ENCODE measurements around the gene SPTLC3.

The SPTLC3 gene

GRCh38 chr20:13009682-13010406 lies 1.1 kb downstream of the SPTLC3 start:
- Histone ChIP-seq H3K9me3 (ENCODE audit: control insufficient read depth in 5 of 5, low read length in 5 of 5) (no peaks in the 10 kb centered on the region), H3K27ac (ENCODE audit: low read depth, low read length) (peak overlapping the region; percentile 85), H3K9ac (ENCODE audit: low read length in 5 of 5) (peak overlapping the region; percentile 52 to 74 (median 70)), H3K36me3 (ENCODE audit: control insufficient read depth in 5 of 5, insufficient read depth in 5 of 5, low read length in 5 of 5) (no peaks in the 10 kb centered on the region), H3K4me3 (ENCODE audit: low read depth in 1 of 5, low read length in 5 of 5) (peak overlapping the region; percentile 63 to 76 (median 66)), H3K4me1 (ENCODE audit: control insufficient read depth in 5 of 5, insufficient read depth in 5 of 5, low read length in 5 of 5) (peaks cover 2 to 26% (median 13%) of the 10 kb centered on the region in 5 donors), H3K27me3 (ENCODE audit: control insufficient read depth in 5 of 5, insufficient read depth in 4 of 5, low read length in 5 of 5) (no peaks in the 10 kb centered on the region)

- Histone ChIP-seq H3K36me3 (ENCODE audit: control insufficient read depth in 5 of 5, insufficient read depth in 5 of 5, low read length in 5 of 5) (no peaks in the 10 kb centered on the region), H3K9ac (ENCODE audit: low read length in 5 of 5) (no peak overlapping the region), H3K27ac (ENCODE audit: low read depth, low read length) (no peak overlapping the region), H3K27me3 (ENCODE audit: control insufficient read depth in 5 of 5, insufficient read depth in 4 of 5, low read length in 5 of 5) (no peaks in the 10 kb centered on the region), H3K4me3 (ENCODE audit: low read depth in 1 of 5, low read length in 5 of 5) (no peak overlapping the region), H3K4me1 (ENCODE audit: control insufficient read depth in 5 of 5, insufficient read depth in 5 of 5, low read length in 5 of 5) (peaks cover 2 to 26% (median 13%) of the 10 kb centered on the region in 5 donors), H3K9me3 (ENCODE audit: control insufficient read depth in 5 of 5, low read length in 5 of 5) (peaks cover 0 to 3% (median 0%) of the 10 kb centered on the region in 5 donors)
Measured at GRCh38 chr20:13012886-13013285, 4.1 kb downstream of the SPTLC3 start.

- peaks cover 0 to 3% (median 0%) of the 10 kb centered on the region in 5 donors for H3K9me3 ChIP-seq (ENCODE audit: control insufficient read depth in 5 of 5, low read length in 5 of 5)
- no peak overlapping the region for H3K4me3 ChIP-seq (ENCODE audit: low read depth in 1 of 5, low read length in 5 of 5)
- peaks cover 2 to 26% (median 13%) of the 10 kb centered on the region in 5 donors for H3K4me1 ChIP-seq (ENCODE audit: control insufficient read depth in 5 of 5, insufficient read depth in 5 of 5, low read length in 5 of 5)
- H3K27me3 ChIP-seq (ENCODE audit: control insufficient read depth in 5 of 5, insufficient read depth in 4 of 5, low read length in 5 of 5), result no peaks in the 10 kb centered on the region
- H3K27ac ChIP-seq (ENCODE audit: low read depth, low read length), result no peak overlapping the region
- no peak overlapping the region for H3K9ac ChIP-seq (ENCODE audit: low read length in 5 of 5)
- no peaks in the 10 kb centered on the region for H3K36me3 ChIP-seq (ENCODE audit: control insufficient read depth in 5 of 5, insufficient read depth in 5 of 5, low read length in 5 of 5)
Measured at GRCh38 chr20:13013411-13013810, 4.6 kb downstream of the SPTLC3 start.

GRCh38 chr20:13017235-13017634 lies 8.5 kb downstream of the SPTLC3 start:
- H3K9ac ChIP-seq (ENCODE audit: low read length in 5 of 5), result no peak overlapping the region
- no peaks in the 10 kb centered on the region for H3K36me3 ChIP-seq (ENCODE audit: control insufficient read depth in 5 of 5, insufficient read depth in 5 of 5, low read length in 5 of 5)
- no peaks in the 10 kb centered on the region for H3K27me3 ChIP-seq (ENCODE audit: control insufficient read depth in 5 of 5, insufficient read depth in 4 of 5, low read length in 5 of 5)
- H3K27ac ChIP-seq (ENCODE audit: low read depth, low read length), result no peak overlapping the region
- H3K4me1 ChIP-seq (ENCODE audit: control insufficient read depth in 5 of 5, insufficient read depth in 5 of 5, low read length in 5 of 5), result peaks cover 0 to 8% (median 0%) of the 10 kb centered on the region in 5 donors
- H3K4me3 ChIP-seq (ENCODE audit: low read depth in 1 of 5, low read length in 5 of 5), result no peak overlapping the region
- peaks cover 0 to 12% (median 7%) of the 10 kb centered on the region in 5 donors for H3K9me3 ChIP-seq (ENCODE audit: control insufficient read depth in 5 of 5, low read length in 5 of 5)

GRCh38 chr20:13017883-13018535 lies 9.2 kb downstream of the SPTLC3 start:
- Histone ChIP-seq H3K4me1 (ENCODE audit: control insufficient read depth in 5 of 5, insufficient read depth in 5 of 5, low read length in 5 of 5) (peaks cover 0 to 3% (median 0%) of the 10 kb centered on the region in 5 donors), H3K27ac (ENCODE audit: low read depth, low read length) (no peak overlapping the region), H3K27me3 (ENCODE audit: control insufficient read depth in 5 of 5, insufficient read depth in 4 of 5, low read length in 5 of 5) (no peaks in the 10 kb centered on the region), H3K36me3 (ENCODE audit: control insufficient read depth in 5 of 5, insufficient read depth in 5 of 5, low read length in 5 of 5) (no peaks in the 10 kb centered on the region), H3K9ac (ENCODE audit: low read length in 5 of 5) (no peak overlapping the region), H3K9me3 (ENCODE audit: control insufficient read depth in 5 of 5, low read length in 5 of 5) (peaks cover 0 to 14% (median 7%) of the 10 kb centered on the region in 5 donors), H3K4me3 (ENCODE audit: low read depth in 1 of 5, low read length in 5 of 5) (no peak overlapping the region)

GRCh38 chr20:13021205-13021970 lies 12.6 kb downstream of the SPTLC3 start:
- Histone ChIP-seq H3K27me3 (ENCODE audit: control insufficient read depth in 5 of 5, insufficient read depth in 4 of 5, low read length in 5 of 5) (no peaks in the 10 kb centered on the region), H3K27ac (ENCODE audit: low read depth, low read length) (no peak overlapping the region), H3K4me1 (ENCODE audit: control insufficient read depth in 5 of 5, insufficient read depth in 5 of 5, low read length in 5 of 5) (no peaks in the 10 kb centered on the region), H3K9me3 (ENCODE audit: control insufficient read depth in 5 of 5, low read length in 5 of 5) (peaks cover 0 to 14% (median 7%) of the 10 kb centered on the region in 5 donors), H3K9ac (ENCODE audit: low read length in 5 of 5) (no peak overlapping the region), H3K36me3 (ENCODE audit: control insufficient read depth in 5 of 5, insufficient read depth in 5 of 5, low read length in 5 of 5) (no peaks in the 10 kb centered on the region), H3K4me3 (ENCODE audit: low read depth in 1 of 5, low read length in 5 of 5) (no peak overlapping the region)

- no peak overlapping the region for H3K27ac ChIP-seq (ENCODE audit: low read depth, low read length)
- H3K9me3 ChIP-seq (ENCODE audit: control insufficient read depth in 5 of 5, low read length in 5 of 5), result peaks cover 0 to 14% (median 7%) of the 10 kb centered on the region in 5 donors
- no peaks in the 10 kb centered on the region for H3K36me3 ChIP-seq (ENCODE audit: control insufficient read depth in 5 of 5, insufficient read depth in 5 of 5, low read length in 5 of 5)
- peaks cover 0 to 2% (median 0%) of the 10 kb centered on the region in 5 donors for H3K4me1 ChIP-seq (ENCODE audit: control insufficient read depth in 5 of 5, insufficient read depth in 5 of 5, low read length in 5 of 5)
- H3K4me3 ChIP-seq (ENCODE audit: low read depth in 1 of 5, low read length in 5 of 5), result no peak overlapping the region
- no peak overlapping the region for H3K9ac ChIP-seq (ENCODE audit: low read length in 5 of 5)
- no peaks in the 10 kb centered on the region for H3K27me3 ChIP-seq (ENCODE audit: control insufficient read depth in 5 of 5, insufficient read depth in 4 of 5, low read length in 5 of 5)
Measured at GRCh38 chr20:13022401-13023155, 13.8 kb downstream of the SPTLC3 start.

- Histone ChIP-seq H3K4me3 (ENCODE audit: low read depth in 1 of 5, low read length in 5 of 5) (no peak overlapping the region), H3K9ac (ENCODE audit: low read length in 5 of 5) (no peak overlapping the region), H3K36me3 (ENCODE audit: control insufficient read depth in 5 of 5, insufficient read depth in 5 of 5, low read length in 5 of 5) (no peaks in the 10 kb centered on the region), H3K27me3 (ENCODE audit: control insufficient read depth in 5 of 5, insufficient read depth in 4 of 5, low read length in 5 of 5) (no peaks in the 10 kb centered on the region), H3K27ac (ENCODE audit: low read depth, low read length) (no peak overlapping the region), H3K9me3 (ENCODE audit: control insufficient read depth in 5 of 5, low read length in 5 of 5) (peaks cover 0 to 14% (median 7%) of the 10 kb centered on the region in 5 donors), H3K4me1 (ENCODE audit: control insufficient read depth in 5 of 5, insufficient read depth in 5 of 5, low read length in 5 of 5) (peaks cover 0 to 8% (median 4%) of the 10 kb centered on the region in 5 donors)
Measured at GRCh38 chr20:13024596-13024995, 15.8 kb downstream of the SPTLC3 start.

- H3K4me1 ChIP-seq (ENCODE audit: control insufficient read depth in 5 of 5, insufficient read depth in 5 of 5, low read length in 5 of 5), result peaks cover 0 to 12% (median 8%) of the 10 kb centered on the region in 5 donors
Measured at GRCh38 chr20:13025181-13025580, 16.4 kb downstream of the SPTLC3 start.

More at GRCh38 chr20:13025181-13025580, 16.4 kb downstream of the SPTLC3 start:
- H3K9ac ChIP-seq (ENCODE audit: low read length in 5 of 5), result no peak overlapping the region
- H3K27me3 ChIP-seq (ENCODE audit: control insufficient read depth in 5 of 5, insufficient read depth in 4 of 5, low read length in 5 of 5), result no peaks in the 10 kb centered on the region
- peaks cover 0 to 14% (median 7%) of the 10 kb centered on the region in 5 donors for H3K9me3 ChIP-seq (ENCODE audit: control insufficient read depth in 5 of 5, low read length in 5 of 5)
- H3K4me3 ChIP-seq (ENCODE audit: low read depth in 1 of 5, low read length in 5 of 5), result no peak overlapping the region
- H3K36me3 ChIP-seq (ENCODE audit: control insufficient read depth in 5 of 5, insufficient read depth in 5 of 5, low read length in 5 of 5), result no peaks in the 10 kb centered on the region
- H3K27ac ChIP-seq (ENCODE audit: low read depth, low read length), result no peak overlapping the region

Data from subcutaneous abdominal adipose tissue (tissue), 5 donors.